Measurements from ENCODE around the gene F5. TPM values are rescaled to one million over a fixed set of nuclear protein-coding genes. Genes with fewer than 3 reads are reported as not detected.
A peak's percentile ranks its signal among the peaks of the same experiment; 100 is the strongest.

F5 gene
- total and polyA plus RNA-seq, 2 of the 13 experiments (the other 11 are each of a cell fraction or from before 2014, with no cell fraction given) = 38.3 to 64.0 TPM

GRCh38 chr1:169510060-169510459 is 76.2 kb downstream of the F5 start:
- CTCF ChIA-PET (ENCODE audit: low intra/inter-chr PET ratio, low total read pairs) = interaction anchor here (1.7 kb wide), 1 partner anchor 44 kb away, joined by 7 read pairs; no protein-coding TSS in a partner anchor
- H2AFZ ChIP-seq (ENCODE audit: low read length) = no peak overlapping the region

GRCh38 chr1:169509354-169509753 is 76.9 kb downstream of the F5 start:
- H3K9ac ChIP-seq (ENCODE audit: insufficient read depth, low read depth, low read length) = no peak overlapping the region
- peak; percentile 80 for ATAC-seq
- BruUV-seq (replicated peaks) = no TSS peak
- POLR2A ChIA-PET = interaction anchor here (3.8 kb wide), 1 partner anchor 23 kb away, joined by 33 read pairs; the partner anchor contains the start of gene SLC19A2
- FAIRE-seq = peak; percentile 49
- in situ Hi-C loops (cut with HindIII; ENCODE audit: extremely low pct_ligation_motif_present, low pct_unique_long_range_greater_than_20kb) (no loop called here), intact Hi-C loops (cut with micrococcal nuclease; ENCODE audit: unreplicated experiment) (loop anchor here (1.0 to 2.0 kb wide), 3 partner anchors 23 to 142 kb away; partner anchors contain the start of gene NME7)
- TF ChIP-seq NR2F6 (IDR thresholded peaks at IDR 0.05) (peak; percentile 57; the same call in 1 of the 2 replicates), NR2F6 (CRISPR knock-in tag; IDR thresholded peaks at IDR 0.05) (0 out of 2 replicates have a peak, but pooled peaks have one; percentile 23), RARA (CRISPR knock-in tag; IDR thresholded peaks at IDR 0.05) (0 out of 2 replicates have a peak, but pooled peaks have one; percentile 12), SOX5 (CRISPR knock-in tag; IDR thresholded peaks at IDR 0.05; ENCODE audit: borderline replicate concordance) (peak; percentile 13; the same call in 1 of the 2 replicates), ZNF17 (CRISPR knock-in tag; IDR thresholded peaks at IDR 0.05) (no peak), CTCF (CRISPR knock-in tag; IDR thresholded peaks at IDR 0.05) (peak; percentile 62), IRF2 (CRISPR knock-in tag; IDR thresholded peaks at IDR 0.05) (peak; percentile 16; the same call in 1 of the 2 replicates), ATAD3A (CRISPR knock-in tag; IDR thresholded peaks at IDR 0.05) (no peak), MIXL1 (CRISPR knock-in tag; IDR thresholded peaks at IDR 0.05) (peak; percentile 81), STAG1 (CRISPR knock-in tag; IDR thresholded peaks at IDR 0.05) (peak; percentile 58)
- 5% methylated on average over 1 of the region's 1 CpG for WGBS (ENCODE audit: low lambda C conversion rate)
- peaks cover 50% of the 10 kb centered on the region for H3K4me1 ChIP-seq (ENCODE audit: insufficient read depth, low read length)
- no peaks in the 10 kb centered on the region for H3K27me3 ChIP-seq (ENCODE audit: control insufficient read depth in 1 of 2, insufficient read depth in 2 of 2, low read length in 2 of 2)
- H3K27ac ChIP-seq (ENCODE audit: extremely low read length, insufficient read depth, low read length) = no peak overlapping the region
- H3K9me3 ChIP-seq (ENCODE audit: low read length) = no peaks in the 10 kb centered on the region
- peak overlapping the region in 1 of 3 experiments; percentile 54; a peak in 2 of 6 replicates for H3K4me3 ChIP-seq (replicated peaks in 1 of 3; ENCODE audit: insufficient read depth in 1 of 3, low read depth in 2 of 3, low read length in 3 of 3)
- H3K4me2 ChIP-seq (ENCODE audit: low read depth, low read length) = peak overlapping the region; percentile 70; the same call in 1 of the 2 replicates
- no peaks in the 10 kb centered on the region for H3K79me2 ChIP-seq (ENCODE audit: insufficient read depth, low read length)
- peaks cover 3 to 13% of the 10 kb centered on the region in 2 experiments; a peak in 3 of 5 replicates for H3K36me3 ChIP-seq (replicated peaks in 1 of 2; ENCODE audit: control insufficient read depth in 1 of 2, insufficient read depth in 2 of 2, low read length in 2 of 2)
- DNase-seq (ENCODE audit: low spot score) = peak; percentile 64
- no peaks in the 10 kb centered on the region for H4K20me1 ChIP-seq (ENCODE audit: insufficient read depth, low read length)
- H2AFZ ChIP-seq (ENCODE audit: low read length) = no peak overlapping the region
- CTCF ChIA-PET (ENCODE audit: low intra/inter-chr PET ratio, low total read pairs) = interaction anchor here (1.7 kb wide), 1 partner anchor 43 kb away, joined by 7 read pairs; no protein-coding TSS in a partner anchor

More at GRCh38 chr1:169510060-169510459, 76.2 kb downstream of the F5 start:
- Histone ChIP-seq H3K4me2 (ENCODE audit: low read depth, low read length) (no peak overlapping the region), H3K36me3 (replicated peaks in 1 of 2; ENCODE audit: control insufficient read depth in 1 of 2, insufficient read depth in 2 of 2, low read length in 2 of 2) (peaks cover 5 to 20% of the 10 kb centered on the region in 2 experiments; a peak in 3 of 5 replicates), H4K20me1 (ENCODE audit: insufficient read depth, low read length) (no peaks in the 10 kb centered on the region), H3K4me3 (replicated peaks in 1 of 3; ENCODE audit: insufficient read depth in 1 of 3, low read depth in 2 of 3, low read length in 3 of 3) (no peak overlapping the region), H3K79me2 (ENCODE audit: insufficient read depth, low read length) (no peaks in the 10 kb centered on the region), H3K27ac (ENCODE audit: extremely low read length, insufficient read depth, low read length) (no peak overlapping the region), H3K9me3 (ENCODE audit: low read length) (no peaks in the 10 kb centered on the region), H3K9ac (ENCODE audit: insufficient read depth, low read depth, low read length) (no peak overlapping the region), H3K27me3 (ENCODE audit: control insufficient read depth in 1 of 2, insufficient read depth in 2 of 2, low read length in 2 of 2) (no peaks in the 10 kb centered on the region), H3K4me1 (ENCODE audit: insufficient read depth, low read length) (peaks cover 49% of the 10 kb centered on the region)
- 42% methylated on average over 4 of the region's 4 CpGs for WGBS (ENCODE audit: low lambda C conversion rate)
- FAIRE-seq (no peak), DNase-seq (ENCODE audit: low spot score) (no peak), ATAC-seq (peak; percentile 12)
- TF ChIP-seq PAF1 (CRISPR knock-in tag; IDR thresholded peaks at IDR 0.05) (0 out of 2 replicates have a peak, but pooled peaks have one; percentile 46), SOX6 (IDR thresholded peaks at IDR 0.05) (no peak), SOX6 (CRISPR knock-in tag; IDR thresholded peaks at IDR 0.05) (peak; percentile 10; the same call in 1 of the 2 replicates), ZNF441 (CRISPR knock-in tag; IDR thresholded peaks at IDR 0.05; ENCODE audit: borderline replicate concordance) (no peak), EED (CRISPR knock-in tag; IDR thresholded peaks at IDR 0.05) (no peak), AGO2 (optimal IDR thresholded peaks at IDR 0.05; ENCODE audit: low read depth, low read length) (peak; percentile 46), ZNF20 (CRISPR knock-in tag; IDR thresholded peaks at IDR 0.05) (no peak), EHMT2 (IDR thresholded peaks at IDR 0.05; ENCODE audit: borderline replicate concordance, low read depth, low read length) (no peak), HMG20A (CRISPR knock-in tag; IDR thresholded peaks at IDR 0.05; ENCODE audit: borderline replicate concordance) (no peak)
- intact Hi-C loops (cut with micrococcal nuclease; ENCODE audit: unreplicated experiment) = no loop called here
- POLR2A ChIA-PET = interaction anchor here (1.0 to 3.8 kb wide), 2 partner anchors 24 to 28 kb away, joined by 3 to 33 read pairs; partner anchors contain the start of gene SLC19A2
- BruUV-seq (replicated peaks) = no TSS peak
- in situ Hi-C loops (cut with HindIII; ENCODE audit: extremely low pct_ligation_motif_present, low pct_unique_long_range_greater_than_20kb) = no loop called here

Measured in HepG2 (cell line).